Globus pallidus (tissue), 1 donor: ENCODE data around the gene TXLNB.

Source experiments
- DNase-seq: peaks from one replicate; pipeline ENCODE4 v3.0.0-alpha.2; 2015; ENCODE audit warnings: low spot score

TXLNB gene

DNA sequence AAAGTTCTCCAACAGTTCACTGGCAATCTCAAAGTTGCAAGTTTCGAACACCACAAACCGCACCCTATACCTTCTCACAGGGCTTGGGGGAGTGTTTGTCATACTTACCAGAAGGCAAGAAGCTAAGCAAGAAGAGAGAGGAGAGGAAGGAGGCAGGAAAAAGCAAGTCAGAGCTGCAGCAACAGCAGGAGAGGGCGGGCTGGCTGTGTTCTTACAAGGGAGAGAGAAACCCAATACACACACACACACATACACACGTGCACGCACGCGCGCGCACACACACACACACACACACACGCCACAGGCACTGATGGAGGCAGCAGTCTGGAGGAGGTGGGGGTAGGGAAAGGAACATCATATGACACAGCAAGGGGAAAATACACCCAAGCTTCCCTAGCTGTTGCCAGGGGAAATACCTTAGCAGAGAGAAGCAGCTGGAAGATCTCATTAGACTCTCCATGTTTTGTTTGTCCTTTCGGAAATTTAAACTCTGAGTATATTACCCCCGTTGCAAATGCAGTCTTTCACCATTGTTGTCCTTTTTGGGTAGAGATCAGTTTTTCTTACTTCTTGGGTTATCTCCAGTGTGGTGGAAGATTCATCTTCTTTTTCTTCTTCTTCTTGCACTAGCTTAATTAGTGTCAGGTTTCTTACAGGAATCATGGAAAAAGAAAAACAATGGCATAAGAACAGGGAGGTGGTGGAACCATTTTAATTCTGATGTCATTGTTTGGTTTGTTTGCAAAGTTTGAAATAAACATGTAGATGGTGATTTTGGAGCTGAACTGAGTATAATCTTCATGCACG lies at the start of gene TXLNB:
Gene TXLNB (minus strand): TSS at position 186 of the 807 bp plus-strand sequence. CDS start 3,099 bp downstream, outside the sequence.
- DNase-seq = peak; percentile 26

DNA sequence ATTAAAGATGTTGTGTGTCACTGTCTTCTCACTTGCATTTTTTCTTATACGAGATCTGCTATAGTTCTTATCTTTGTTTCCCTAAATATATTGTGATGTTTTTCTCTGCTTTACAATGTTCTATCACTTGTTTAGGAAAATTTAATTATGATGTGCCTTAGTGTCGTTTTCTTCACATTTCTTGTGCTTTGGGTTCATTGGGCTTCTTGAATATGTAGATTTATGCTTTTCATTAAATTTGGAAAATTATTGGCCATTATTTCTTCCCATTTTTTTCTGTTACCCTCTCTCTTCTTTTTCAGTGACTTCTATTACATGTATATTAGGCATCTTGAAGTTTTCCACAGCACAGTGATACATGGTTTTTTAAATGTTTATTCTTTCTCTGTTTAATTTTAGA lies 49.3 kb upstream of the TXLNB start:
- no peak for DNase-seq

GRCh38 chr6:139338795-139339194 lies 47.0 kb upstream of the TXLNB start:
- DNase-seq = no peak

- no peak for DNase-seq
Observed at GRCh38 chr6:139337830-139338229, 46.0 kb upstream of the TXLNB start.

DNA sequence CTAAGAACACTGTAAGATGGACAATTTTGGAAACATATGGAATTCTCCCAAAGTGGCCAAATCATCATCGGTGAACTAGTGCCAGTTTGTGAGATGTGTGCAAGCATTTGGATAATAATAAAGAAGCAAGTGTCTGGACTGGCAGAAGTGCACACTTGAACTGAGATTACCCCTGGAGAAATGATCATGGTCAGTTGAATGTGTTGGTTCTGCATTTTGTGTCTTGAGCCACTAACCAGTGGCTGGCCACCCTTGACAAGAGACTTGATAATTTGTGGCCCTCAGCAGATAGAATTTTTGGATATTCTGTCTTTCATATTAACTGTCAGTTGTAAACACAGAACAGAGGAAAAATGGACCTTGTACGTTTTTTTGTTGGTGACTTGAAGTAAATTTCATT lies 45.2 kb upstream of the TXLNB start:
- no peak for DNase-seq

DNA sequence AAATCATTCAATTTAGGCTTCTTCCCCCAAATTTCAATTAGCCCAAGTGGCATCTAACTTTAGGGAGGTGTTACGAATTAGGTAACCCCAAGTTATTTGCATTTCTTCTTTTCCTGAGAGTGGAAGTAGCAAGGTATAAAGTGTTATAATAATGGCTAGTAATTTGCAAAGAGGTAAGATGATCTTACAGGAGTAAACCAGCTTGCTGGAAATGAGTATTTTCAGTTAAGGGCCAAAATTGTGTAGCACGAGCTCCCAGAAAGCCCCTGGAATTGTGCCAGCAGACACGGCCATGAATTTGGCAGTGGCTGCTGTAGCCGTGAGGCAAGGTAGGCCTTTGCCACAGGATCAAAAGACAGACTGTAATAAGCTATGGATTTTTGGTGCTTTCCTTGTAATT lies 44.7 kb upstream of the TXLNB start:
- DNase-seq = no peak

DNA sequence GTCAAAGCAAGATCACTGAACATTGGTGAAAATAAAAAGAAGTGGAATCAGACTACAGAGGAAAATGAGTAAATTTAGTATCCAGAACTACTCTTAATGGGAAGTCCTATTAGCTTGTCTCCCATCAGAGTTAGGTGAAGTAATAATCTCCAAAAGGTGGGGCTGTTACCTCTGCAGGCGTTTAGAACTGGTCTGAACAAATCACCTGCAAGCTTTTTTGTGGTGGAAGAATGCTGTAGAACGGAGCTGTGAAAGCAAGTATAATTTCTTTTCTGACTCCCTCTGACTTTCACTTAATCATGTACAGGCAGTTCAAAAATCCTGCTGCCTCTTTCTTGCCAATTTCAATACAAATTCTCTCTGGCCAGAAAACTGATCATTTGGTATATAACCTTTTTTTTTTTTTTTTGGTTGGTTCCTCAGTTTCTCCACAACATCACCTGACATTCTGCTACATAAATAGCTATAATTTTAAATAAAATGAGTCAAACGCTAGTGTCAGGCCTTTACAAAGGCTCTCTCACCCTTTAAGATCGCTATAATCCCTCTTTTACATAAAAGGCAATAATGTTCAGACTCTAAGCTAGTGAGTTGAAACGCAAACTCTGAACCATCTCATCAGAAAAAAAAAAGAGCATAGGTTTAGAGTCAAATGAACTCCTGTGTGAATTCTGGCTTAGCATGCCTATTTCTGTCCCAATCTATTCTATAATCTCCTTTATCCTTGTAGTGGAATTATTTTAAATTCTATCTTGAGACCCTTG lies 43.8 kb upstream of the TXLNB start:
- no peak for DNase-seq

DNA sequence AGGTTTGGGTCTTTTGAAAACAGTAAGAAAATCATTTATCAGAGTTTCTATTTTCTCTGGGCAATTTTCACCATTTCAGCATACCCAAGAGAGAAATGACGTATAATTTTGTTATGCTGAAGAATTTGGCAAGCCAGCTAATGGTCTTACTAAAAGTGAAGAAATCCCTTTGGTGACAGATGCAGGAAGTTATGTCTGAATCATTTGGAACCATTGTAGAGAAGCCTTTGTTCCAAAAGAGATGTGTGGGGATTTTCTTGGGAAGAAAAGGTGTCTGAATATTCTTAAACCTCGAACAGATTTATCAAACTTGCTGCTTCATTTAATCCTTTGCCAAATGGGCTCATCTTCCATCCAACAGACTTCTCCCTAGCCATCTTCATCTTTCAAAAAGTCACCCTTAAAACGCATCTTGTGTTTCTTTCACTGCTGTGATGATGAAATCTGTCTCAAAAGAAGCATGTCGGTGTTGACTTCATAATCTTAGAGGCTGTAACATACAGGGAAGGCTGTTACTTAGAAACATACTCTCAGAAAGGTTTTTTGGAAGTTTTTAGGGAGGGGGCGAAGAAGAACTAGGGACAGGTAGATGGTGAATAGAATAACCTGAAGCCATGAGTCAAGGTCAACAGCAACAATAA lies 43.1 kb upstream of the TXLNB start:
- no peak for DNase-seq

GRCh38 chr6:139330826-139331500 lies 39.2 kb upstream of the TXLNB start:
- no peak for DNase-seq

DNA sequence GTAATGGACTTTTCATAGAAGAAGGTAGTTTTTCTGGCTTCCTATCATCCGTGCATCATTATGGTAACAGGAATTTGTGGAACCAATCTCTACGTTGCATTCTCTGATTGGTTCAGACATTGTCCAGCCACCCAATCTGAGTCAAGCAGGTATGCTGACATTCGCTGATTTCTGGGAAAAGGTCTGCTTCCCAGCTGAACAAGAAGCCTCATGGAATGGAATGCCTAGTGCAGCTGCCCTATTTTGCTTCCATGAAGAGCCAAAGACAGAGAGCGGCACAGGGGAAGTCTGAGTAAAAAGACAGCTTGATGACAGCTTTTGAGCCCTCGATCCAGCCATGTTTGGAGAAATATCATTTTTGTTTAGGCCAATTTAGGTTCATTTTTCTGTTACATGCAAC lies 38.5 kb upstream of the TXLNB start:
- no peak for DNase-seq

GRCh38 chr6:139329224-139329623 lies 37.4 kb upstream of the TXLNB start:
- no peak for DNase-seq

- no peak for DNase-seq
Observed at GRCh38 chr6:139327038-139327437, 35.2 kb upstream of the TXLNB start.

- DNase-seq = no peak
Observed at GRCh38 chr6:139325686-139326085, 33.9 kb upstream of the TXLNB start.

DNA sequence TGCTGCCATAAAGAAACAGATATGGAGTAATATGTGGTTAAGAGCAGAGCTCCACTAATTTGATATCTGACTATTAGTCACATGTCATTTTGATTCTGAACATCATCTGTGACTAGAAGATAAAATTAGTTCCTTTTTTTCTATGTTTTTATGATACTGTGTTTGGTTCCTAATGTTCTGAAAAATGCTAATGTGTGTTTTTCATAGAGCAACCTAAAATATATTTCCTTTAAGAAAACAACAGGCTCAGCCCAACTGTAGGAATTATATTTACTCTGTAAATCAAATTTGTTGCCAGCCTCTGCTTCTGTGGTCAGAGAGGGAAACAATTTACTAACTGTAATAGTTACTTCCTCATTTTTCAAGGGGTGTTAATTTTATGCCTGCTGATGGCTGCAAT lies 33.3 kb upstream of the TXLNB start:
- no peak for DNase-seq

- DNase-seq = no peak
Observed at GRCh38 chr6:139324301-139324555, 32.4 kb upstream of the TXLNB start.

DNA sequence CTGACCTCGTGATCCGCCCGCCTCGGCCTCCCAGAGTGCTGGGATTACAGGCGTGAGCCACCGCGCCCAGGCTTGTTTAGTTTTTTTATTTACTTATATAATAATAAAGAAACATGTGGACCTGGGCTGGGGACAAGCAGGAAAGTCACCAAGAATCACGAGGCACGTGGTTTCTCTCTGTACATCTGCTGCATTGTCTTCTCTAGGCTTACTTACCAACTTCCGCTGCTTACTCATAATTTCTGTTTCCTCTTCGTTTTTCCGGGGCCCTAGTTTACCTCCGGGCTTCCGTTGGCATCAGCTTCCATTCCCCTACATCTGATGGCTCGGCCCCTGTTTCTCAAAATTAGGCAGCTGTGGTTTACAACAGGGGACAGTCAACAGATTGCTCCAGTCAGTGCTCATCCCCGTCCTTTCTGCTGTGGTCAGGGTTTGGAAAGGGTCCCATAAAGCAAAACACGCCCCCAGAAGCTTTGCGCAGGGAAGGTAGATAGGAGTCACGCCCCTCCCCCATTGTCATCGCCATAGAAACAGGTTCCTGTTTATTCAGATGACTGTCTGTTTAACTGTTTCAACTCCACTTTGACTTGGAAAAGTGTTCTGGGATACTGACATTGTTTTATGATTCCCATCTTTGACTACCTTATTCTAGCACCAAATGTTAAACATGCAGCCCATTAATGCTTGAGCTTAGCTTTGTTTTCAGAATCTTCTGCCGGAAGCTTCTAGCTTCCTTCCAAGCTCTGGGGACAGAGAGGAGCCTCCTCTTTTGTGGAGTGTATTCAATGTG lies 31.9 kb upstream of the TXLNB start:
- DNase-seq = peak; percentile 22

DNA sequence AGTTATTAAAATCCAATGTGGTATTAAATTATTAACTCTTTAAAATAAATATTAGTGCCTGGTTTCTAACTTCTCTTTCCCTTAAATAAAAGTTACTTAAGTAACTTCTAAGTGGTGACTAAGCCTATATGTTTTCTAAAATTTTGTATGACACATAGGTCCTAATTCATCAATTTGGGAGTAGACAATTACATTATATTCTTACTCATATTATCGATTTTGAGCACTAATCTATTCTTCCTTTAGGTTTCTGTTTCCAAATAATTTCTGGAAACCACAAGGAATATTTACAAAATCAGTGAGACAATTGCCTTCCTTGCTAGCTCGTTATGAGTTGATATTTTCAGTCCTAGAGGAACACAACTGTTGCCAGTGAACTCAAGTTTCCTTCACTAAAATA lies 28.3 kb upstream of the TXLNB start:
- DNase-seq = no peak

- DNase-seq = no peak
Observed at GRCh38 chr6:139316622-139317317, 25.0 kb upstream of the TXLNB start.

GRCh38 chr6:139313784-139314545 lies 22.2 kb upstream of the TXLNB start:
- no peak for DNase-seq

DNA sequence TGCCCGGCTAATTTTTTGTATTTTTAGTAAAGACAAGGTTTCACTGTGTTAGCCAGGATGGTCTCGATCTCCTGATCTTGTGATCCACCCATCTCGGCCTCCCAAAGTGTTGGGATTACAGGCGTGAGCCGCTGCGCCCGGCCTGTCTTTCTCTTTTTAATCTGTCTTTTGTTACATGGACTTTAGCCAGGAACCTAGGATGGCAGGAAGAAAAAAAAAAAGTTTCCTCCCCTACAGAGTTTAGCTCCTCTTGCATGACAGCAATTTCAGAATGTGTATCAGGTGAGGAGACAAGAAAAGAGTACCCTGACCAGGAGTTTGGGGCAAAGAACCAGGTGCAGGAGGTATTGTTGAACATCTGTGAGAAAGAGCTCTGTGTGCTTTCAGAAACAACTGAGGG lies 21.4 kb upstream of the TXLNB start:
- no peak for DNase-seq
